Neuronal stem cell (in vitro differentiated cells): ENCODE measurements around the gene PCMTD2.

Experiments used
- DNase-seq: peaks from one replicate; pipeline ENCODE4 v3.0.0-alpha.2; 2013; ENCODE audit warnings: low spot score
- H2AFZ ChIP-seq: one replicate; pipeline ENCODE4 v1.6.1; 2013; ENCODE audit warnings: mild to moderate bottlenecking, low read length, inconsistent platforms
- H2AK5ac ChIP-seq: 2 replicates; pipeline ENCODE4 v1.6.1; 2013; ENCODE audit warnings: low read depth, mild to moderate bottlenecking, inconsistent platforms, low read length, moderate library complexity, mixed read lengths
- H2BK120ac ChIP-seq: 2 replicates; pipeline ENCODE4 v1.6.1; 2013; ENCODE audit warnings: low read depth, mild to moderate bottlenecking, inconsistent platforms, low read length, moderate library complexity, mixed read lengths
- H2BK12ac ChIP-seq: one replicate; pipeline ENCODE4 v1.6.1; 2013; ENCODE audit warnings: low read length, inconsistent platforms
- H2BK15ac ChIP-seq: 2 replicates; pipeline ENCODE4 v1.6.1; 2013; ENCODE audit warnings: mild to moderate bottlenecking, low read length, inconsistent platforms, mixed read lengths
- H2BK5ac ChIP-seq: one replicate; pipeline ENCODE4 v1.6.1; 2013; ENCODE audit warnings: inconsistent platforms, mild to moderate bottlenecking, low read length, moderate library complexity
- H3K14ac ChIP-seq: one replicate; pipeline ENCODE4 v1.6.1; 2013; ENCODE audit warnings: low read length, inconsistent platforms
- H3K18ac ChIP-seq: 2 replicates; pipeline ENCODE4 v1.6.1; 2013; ENCODE audit warnings: low read length, inconsistent platforms
- H3K23ac ChIP-seq: 2 replicates; pipeline ENCODE4 v1.6.1; 2013; ENCODE audit warnings: low read depth, mild to moderate bottlenecking, mixed read lengths, low read length, inconsistent platforms; ENCODE audit not compliant: poor library complexity
- H3K27ac ChIP-seq: replicated peaks from 3 replicates; pipeline ENCODE4 v1.5.1; 2013; ENCODE audit warnings: low read length, inconsistent platforms
- H3K27me3 ChIP-seq, 3 experiments: 2 replicates each; pipeline ENCODE4 v1.6.1; 2013; ENCODE audit warnings: low read length in 3 of 3, mild to moderate bottlenecking in 2 of 3, inconsistent platforms in 1 of 3, low read depth in 1 of 3, mixed read lengths in 1 of 3, moderate library complexity in 1 of 3; ENCODE audit not compliant: control insufficient read depth in 3 of 3, insufficient read depth in 3 of 3
- H3K36me3 ChIP-seq, 2 donors: replicated peaks in 1 of 2; 2 replicates each; pipeline ENCODE4 v1.6.1; 2013; ENCODE audit warnings: low read length in 2 of 2; ENCODE audit not compliant: control insufficient read depth in 2 of 2, insufficient read depth in 2 of 2
- H3K4ac ChIP-seq: 2 replicates; pipeline ENCODE4 v1.6.1; 2013; ENCODE audit warnings: inconsistent platforms, mild to moderate bottlenecking, low read length, moderate library complexity
- H3K4me1 ChIP-seq, 2 donors: 1 replicate in 1 of 2; 2 replicates in 1 of 2; pipeline ENCODE4 v1.6.1; 2013; ENCODE audit warnings: low read length in 2 of 2, low read depth in 1 of 2; ENCODE audit not compliant: control insufficient read depth in 2 of 2, insufficient read depth in 1 of 2
- H3K4me2 ChIP-seq: one replicate; pipeline ENCODE4 v1.6.1; 2013; ENCODE audit warnings: mild to moderate bottlenecking, low read length, inconsistent platforms; ENCODE audit not compliant: insufficient read depth, poor library complexity, severe bottlenecking
- H3K4me3 ChIP-seq, 2 donors: 2 replicates each; pipeline ENCODE4 v1.5.1; 2013; ENCODE audit warnings: low read length in 2 of 2, mild to moderate bottlenecking in 2 of 2, inconsistent platforms in 1 of 2, moderate library complexity in 1 of 2
- H3K79me1 ChIP-seq: one replicate; pipeline ENCODE4 v1.6.1; 2013; ENCODE audit warnings: low read depth, mild to moderate bottlenecking, inconsistent platforms, low read length, moderate library complexity
- H3K9ac ChIP-seq: one replicate; pipeline ENCODE4 v1.6.1; 2013; ENCODE audit warnings: mild to moderate bottlenecking, low read depth, low read length, inconsistent platforms; ENCODE audit not compliant: poor library complexity
- H3K9me3 ChIP-seq, 2 donors: replicated peaks in 1 of 2; 2 replicates each; pipeline versions ENCODE3 to v1.6.1; 2013; ENCODE audit warnings: low read length in 2 of 2, mild to moderate bottlenecking in 2 of 2, inconsistent platforms in 1 of 2, low read depth in 1 of 2, mixed read lengths in 1 of 2, moderate library complexity in 1 of 2; ENCODE audit not compliant: control insufficient read depth in 2 of 2, insufficient read depth in 1 of 2
- H4K8ac ChIP-seq: one replicate; pipeline ENCODE4 v1.6.1; 2013; ENCODE audit warnings: low read depth, mild to moderate bottlenecking, inconsistent platforms, low read length, moderate library complexity
- H4K91ac ChIP-seq: one replicate; pipeline ENCODE4 v1.6.1; 2013; ENCODE audit warnings: low read length, low read depth, mild to moderate bottlenecking, inconsistent platforms; ENCODE audit not compliant: poor library complexity
- WGBS, 2 donors: extraction: QIAGEN DNeasy Blood & Tissue Kit; methylation state at CpG; one replicate each; pipeline ENCODE4 v1.1.7; 2013; ENCODE audit warnings: missing lambda C conversion rate in 2 of 2, mixed read lengths in 1 of 2; ENCODE audit not compliant: insufficient read length in 2 of 2, insufficient replicate concordance in 1 of 2; ENCODE audit errors: extremely low coverage in 2 of 2; 5-methylcytosine and 5-hydroxymethylcytosine counted together

The PCMTD2 gene

GRCh38 chr20:64224351-64225170 lies 31.0 kb upstream of the PCMTD2 start:
- Histone ChIP-seq H3K79me1 (no peaks in the 10 kb centered on the region), H2BK12ac (peak overlapping the region; percentile 26), H4K8ac (no peak overlapping the region), H3K9me3 (no peaks in the 10 kb centered on the region), H3K23ac (peak overlapping the region; percentile 3), H2BK5ac (peak overlapping the region; percentile 88), H3K18ac (peak overlapping the region; percentile 95), H4K91ac (no peak overlapping the region), H3K4ac (no peak overlapping the region), H3K27me3 (peaks cover 0 to 49% (median 0%) of the 10 kb centered on the region in 3 experiments), H3K9ac (no peak overlapping the region), H3K4me3 (no peak overlapping the region), H3K4me1 (peaks cover 18 to 27% of the 10 kb centered on the region in 2 donors), H2BK15ac (peak overlapping the region; percentile 22), H2AFZ (no peak overlapping the region), H3K4me2 (no peak overlapping the region), H2AK5ac (peak overlapping the region; percentile 51), H3K27ac (no peak overlapping the region), H3K14ac (no peak overlapping the region), H2BK120ac (no peak overlapping the region), H3K36me3 (no peaks in the 10 kb centered on the region)
- no peak for DNase-seq
- no CpG with 5 or more reads among the region's 10 CpGs for WGBS, 2 donors

GRCh38 chr20:64225171-64225595 lies 30.4 kb upstream of the PCMTD2 start:
- no peak overlapping the region for H3K4me3 ChIP-seq
- no peak overlapping the region for H2BK5ac ChIP-seq
- peak overlapping the region; percentile 22 for H2BK15ac ChIP-seq
- DNase-seq, result no peak
- no peak overlapping the region for H4K8ac ChIP-seq
- no peak overlapping the region for H3K27ac ChIP-seq
- no peaks in the 10 kb centered on the region for H3K36me3 ChIP-seq
- H3K4me1 ChIP-seq, result peaks cover 18 to 24% of the 10 kb centered on the region in 2 donors
- peaks cover 0 to 47% (median 0%) of the 10 kb centered on the region in 3 experiments for H3K27me3 ChIP-seq
- no peak overlapping the region for H4K91ac ChIP-seq
- H3K9ac ChIP-seq, result no peak overlapping the region
- no peak overlapping the region for H3K18ac ChIP-seq
- peak overlapping the region; percentile 26 for H2BK12ac ChIP-seq
- H2AFZ ChIP-seq, result no peak overlapping the region
- H2BK120ac ChIP-seq, result no peak overlapping the region
- WGBS, 2 donors, result no CpG with 5 or more reads among the region's 14 CpGs
- H3K4ac ChIP-seq, result no peak overlapping the region
- no peaks in the 10 kb centered on the region for H3K9me3 ChIP-seq
- no peak overlapping the region for H3K14ac ChIP-seq
- H2AK5ac ChIP-seq, result peak overlapping the region; percentile 51
- H3K4me2 ChIP-seq, result no peak overlapping the region
- no peak overlapping the region for H3K23ac ChIP-seq
- no peaks in the 10 kb centered on the region for H3K79me1 ChIP-seq

GRCh38 chr20:64225828-64226598 lies 29.5 kb upstream of the PCMTD2 start:
- H3K14ac ChIP-seq, result peak overlapping the region; percentile 76
- no peaks in the 10 kb centered on the region for H3K9me3 ChIP-seq
- no peak for DNase-seq
- H2BK12ac ChIP-seq, result no peak overlapping the region
- H4K8ac ChIP-seq, result no peak overlapping the region
- no peak overlapping the region for H4K91ac ChIP-seq
- no peak overlapping the region for H3K23ac ChIP-seq
- no peak overlapping the region for H2AFZ ChIP-seq
- no peaks in the 10 kb centered on the region for H3K79me1 ChIP-seq
- peaks cover 16 to 19% of the 10 kb centered on the region in 2 donors for H3K4me1 ChIP-seq
- no peak overlapping the region for H2BK5ac ChIP-seq
- no peak overlapping the region for H2BK15ac ChIP-seq
- H3K4me3 ChIP-seq, result no peak overlapping the region
- peak overlapping the region; percentile 54 for H3K18ac ChIP-seq
- peak overlapping the region; percentile 23 for H2BK120ac ChIP-seq
- H3K4ac ChIP-seq, result peak overlapping the region; percentile 32
- H3K27me3 ChIP-seq, result peaks cover 0 to 45% (median 0%) of the 10 kb centered on the region in 3 experiments
- no peak overlapping the region for H2AK5ac ChIP-seq
- WGBS, 2 donors, result no CpG with 5 or more reads among the region's 14 CpGs
- H3K9ac ChIP-seq, result no peak overlapping the region
- no peaks in the 10 kb centered on the region for H3K36me3 ChIP-seq
- H3K4me2 ChIP-seq, result no peak overlapping the region
- no peak overlapping the region for H3K27ac ChIP-seq
